CD14-positive monocyte (primary cell): ENCODE data around the gene ETV3L. TPM values are rescaled to one million over a fixed set of nuclear protein-coding genes. Genes with fewer than 3 reads are reported as not detected.

Source experiments
- DNase-seq, 3 donors: peaks; one replicate each; pipeline ENCODE4 v3.0.0-alpha.2; 2011 to 2022
- H2AFZ ChIP-seq: 2 replicates; pipeline ENCODE4 v1.6.0; 2012; ENCODE audit warnings: mild to moderate bottlenecking, low read depth, low read length, inconsistent platforms; ENCODE audit not compliant: insufficient read depth, poor library complexity, severe bottlenecking
- H3K27ac ChIP-seq, 2 donors: 1 replicate in 1 of 2; 2 replicates in 1 of 2; pipeline ENCODE4 v1.5.1; 2012 to 2013; ENCODE audit warnings: low read length in 2 of 2, control low read depth in 1 of 2, inconsistent platforms in 1 of 2, low read depth in 1 of 2, mild to moderate bottlenecking in 1 of 2
- H3K27me3 ChIP-seq, 2 donors: one replicate each; pipeline versions ENCODE4 v1.6.0 to v1.6.1; 2011 to 2013; ENCODE audit warnings: low read length in 2 of 2; ENCODE audit not compliant: control insufficient read depth in 2 of 2, insufficient read depth in 2 of 2
- H3K36me3 ChIP-seq, 2 donors: replicated peaks in 1 of 2; 1 replicate in 1 of 2; 2 replicates in 1 of 2; pipeline versions ENCODE4 v1.5.1 to v1.6.1; 2012 to 2013; ENCODE audit warnings: low read length in 2 of 2, control low read depth in 1 of 2, inconsistent platforms in 1 of 2, mild to moderate bottlenecking in 1 of 2; ENCODE audit not compliant: insufficient read depth in 2 of 2, control insufficient read depth in 1 of 2
- H3K4me1 ChIP-seq, 2 donors: 1 replicate in 1 of 2; 2 replicates in 1 of 2; pipeline versions ENCODE4 v1.5.1 to v1.6.1; 2012 to 2013; ENCODE audit warnings: low read length in 2 of 2, control low read depth in 1 of 2, inconsistent platforms in 1 of 2, mild to moderate bottlenecking in 1 of 2, moderate library complexity in 1 of 2; ENCODE audit not compliant: insufficient read depth in 2 of 2, control insufficient read depth in 1 of 2
- H3K4me2 ChIP-seq: replicated peaks from 2 replicates; pipeline ENCODE3; 2012; ENCODE audit warnings: low read length, moderate library complexity, mild to moderate bottlenecking; ENCODE audit not compliant: poor library complexity, severe bottlenecking; ENCODE audit errors: extremely low read depth
- H3K4me3 ChIP-seq, 3 experiments: fragments of 200-600 bp in 1 of 3; sonication (generic) in 1 of 3; replicated peaks in 1 of 3; 1 replicate in 2 of 3; 2 replicates in 1 of 3; pipeline ENCODE4 v1.5.1; 2011 to 2013; ENCODE audit warnings: low read length in 3 of 3, mild to moderate bottlenecking in 3 of 3, control low read depth in 2 of 3, low read depth in 2 of 3, inconsistent platforms in 1 of 3, moderate library complexity in 1 of 3
- H3K79me2 ChIP-seq: 2 replicates; pipeline ENCODE4 v1.6.0; 2012; ENCODE audit warnings: mild to moderate bottlenecking, control low read depth, inconsistent platforms, low read length, moderate library complexity; ENCODE audit not compliant: insufficient read depth
- H3K9ac ChIP-seq: 2 replicates; pipeline ENCODE4 v1.6.0; 2017; ENCODE audit warnings: low read length, mild to moderate bottlenecking; ENCODE audit not compliant: insufficient read depth, poor library complexity, severe bottlenecking
- H3K9me3 ChIP-seq, 2 donors: replicated peaks in 1 of 2; 1 replicate in 1 of 2; 2 replicates in 1 of 2; pipeline versions ENCODE4 v1.5.1 to v1.6.1; 2012 to 2013; ENCODE audit warnings: low read length in 2 of 2, control low read depth in 1 of 2; ENCODE audit not compliant: control insufficient read depth in 1 of 2, insufficient read depth in 1 of 2
- H4K20me1 ChIP-seq: 2 replicates; pipeline ENCODE4 v1.6.0; 2012; ENCODE audit warnings: mild to moderate bottlenecking, low read length, control low read depth, moderate library complexity; ENCODE audit not compliant: insufficient read depth
- H3K27ac Mint-ChIP-seq, 7 donors: one replicate each; pipeline ENCODE4 v1.8.0; 2020; ENCODE audit warnings: mild to moderate bottlenecking in 7 of 7, mixed read lengths in 7 of 7, moderate library complexity in 6 of 7, inconsistent platforms in 2 of 7
- H3K27me3 Mint-ChIP-seq, 3 donors: one replicate each; pipeline ENCODE4 v1.8.0; 2021 to 2022; ENCODE audit warnings: low read depth in 3 of 3, mild to moderate bottlenecking in 3 of 3, mixed read lengths in 3 of 3, moderate library complexity in 3 of 3, inconsistent platforms in 1 of 3
- H3K36me3 Mint-ChIP-seq, 2 donors: one replicate each; pipeline ENCODE4 v1.8.0; 2020; ENCODE audit warnings: mixed read lengths in 2 of 2, inconsistent platforms in 1 of 2, mild to moderate bottlenecking in 1 of 2
- H3K4me1 Mint-ChIP-seq: one replicate; pipeline ENCODE4 v1.8.0; 2020; ENCODE audit warnings: mild to moderate bottlenecking, mixed read lengths
- H3K4me3 Mint-ChIP-seq, 2 donors: one replicate each; pipeline ENCODE4 v1.8.0; 2020; ENCODE audit warnings: mild to moderate bottlenecking in 2 of 2, mixed read lengths in 2 of 2, moderate library complexity in 1 of 2
- H3K9me3 Mint-ChIP-seq, 7 donors: one replicate each; pipeline ENCODE4 v1.8.0; 2020 to 2022; ENCODE audit warnings: mixed read lengths in 7 of 7, mild to moderate bottlenecking in 6 of 7, moderate library complexity in 6 of 7, inconsistent platforms in 2 of 7
- WGBS: methylation state at CpG from one replicate; pipeline ENCODE4 v1.1.5; 2013; ENCODE audit warnings: missing lambda C conversion rate; ENCODE audit not compliant: insufficient coverage; 5-methylcytosine and 5-hydroxymethylcytosine counted together
- intact Hi-C, 2 donors: fragments of 100-400 bp; cut with micrococcal nuclease; formaldehyde crosslinking; loops; one replicate each; pipeline versions ENCODE4 v1.15.0 to v1.15.1; 2023
- polyA plus RNA-seq, 3 donors: library from polyadenylated mRNA; depleted of rRNA in 1 of 3; unstranded in 2 of 3; stranded (reverse) in 1 of 3; fragments of 300-500 nt in 2 of 3; fragments of >200 nt in 1 of 3; fragmentation: Illumina TruSeq in 2 of 3; gene quantifications; 1 replicate in 2 of 3; 2 replicates in 1 of 3; pipeline ENCODE4 v1.2.3, GENCODE V29; 2012 to 2021
- TF ChIP-seq, protein P1 (sequence below): fragments of 200-600 bp; IDR thresholded peaks from one replicate; pipeline ENCODE4 v1.8.0; 2022; ENCODE audit warnings: antibody characterized with exemption, mild to moderate bottlenecking

The ETV3L gene
- polyA plus RNA-seq, 3 donors, result 0.26 to 0.41 TPM; not detected in 1

- peaks cover 86% of the 10 kb centered on the region for H4K20me1 ChIP-seq
- intact Hi-C loops, result no loop called here
- H3K4me3 ChIP-seq, result no peak overlapping the region
- H3K9me3 ChIP-seq, result no peaks in the 10 kb centered on the region
- H3K9ac ChIP-seq, result no peak overlapping the region
- Mint-ChIP-seq H3K4me1 (no peaks in the 10 kb centered on the region), H3K4me3 (no peak overlapping the region), H3K27me3 (no peaks in the 10 kb centered on the region), H3K9me3 (no peaks in the 10 kb centered on the region), H3K36me3 (peaks cover 69 to 80% of the 10 kb centered on the region in 2 donors), H3K27ac (peak overlapping the region in 1 of 7 donors; percentile 64)
- H3K79me2 ChIP-seq, result peaks cover 6% of the 10 kb centered on the region
- TF ChIP-seq, protein P1, sequence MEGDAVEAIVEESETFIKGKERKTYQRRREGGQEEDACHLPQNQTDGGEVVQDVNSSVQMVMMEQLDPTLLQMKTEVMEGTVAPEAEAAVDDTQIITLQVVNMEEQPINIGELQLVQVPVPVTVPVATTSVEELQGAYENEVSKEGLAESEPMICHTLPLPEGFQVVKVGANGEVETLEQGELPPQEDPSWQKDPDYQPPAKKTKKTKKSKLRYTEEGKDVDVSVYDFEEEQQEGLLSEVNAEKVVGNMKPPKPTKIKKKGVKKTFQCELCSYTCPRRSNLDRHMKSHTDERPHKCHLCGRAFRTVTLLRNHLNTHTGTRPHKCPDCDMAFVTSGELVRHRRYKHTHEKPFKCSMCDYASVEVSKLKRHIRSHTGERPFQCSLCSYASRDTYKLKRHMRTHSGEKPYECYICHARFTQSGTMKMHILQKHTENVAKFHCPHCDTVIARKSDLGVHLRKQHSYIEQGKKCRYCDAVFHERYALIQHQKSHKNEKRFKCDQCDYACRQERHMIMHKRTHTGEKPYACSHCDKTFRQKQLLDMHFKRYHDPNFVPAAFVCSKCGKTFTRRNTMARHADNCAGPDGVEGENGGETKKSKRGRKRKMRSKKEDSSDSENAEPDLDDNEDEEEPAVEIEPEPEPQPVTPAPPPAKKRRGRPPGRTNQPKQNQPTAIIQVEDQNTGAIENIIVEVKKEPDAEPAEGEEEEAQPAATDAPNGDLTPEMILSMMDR, result no peak
- H3K27me3 ChIP-seq, result no peaks in the 10 kb centered on the region
- DNase-seq, result no peak
- H3K4me1 ChIP-seq, result no peaks in the 10 kb centered on the region
- no peak overlapping the region for H3K4me2 ChIP-seq
- H3K36me3 ChIP-seq, result peaks cover 74 to 90% of the 10 kb centered on the region in 2 donors
- peak overlapping the region in 1 of 2 donors; percentile 16 for H3K27ac ChIP-seq
- WGBS, result 96% methylated on average over 7 of the region's 7 CpGs
- H2AFZ ChIP-seq, result no peak overlapping the region
Measured at GRCh38 chr1:157124855-157125254, 25.2 kb upstream of the ETV3L start.

DNA sequence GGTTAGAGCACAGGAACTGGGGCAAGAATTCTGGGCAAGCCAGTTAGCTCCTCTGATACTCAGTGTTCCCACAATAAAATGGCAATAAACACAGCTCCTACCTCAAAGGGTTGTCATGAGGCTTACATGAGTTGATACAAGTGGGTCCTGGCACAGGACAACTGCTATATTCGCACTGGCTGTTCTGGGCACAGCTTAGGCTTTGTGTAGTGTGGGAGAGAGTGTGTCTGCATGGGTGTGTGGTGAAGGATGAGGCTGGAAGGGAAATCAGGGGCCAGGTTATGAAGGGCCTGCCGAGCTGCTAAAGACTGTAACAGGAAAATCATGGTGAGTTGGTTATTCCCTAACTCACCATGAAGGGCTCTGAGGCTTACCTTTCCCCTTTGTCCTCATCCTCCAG is 19.8 kb upstream of the ETV3L start:
- peaks cover 3% of the 10 kb centered on the region for H3K79me2 ChIP-seq
- Mint-ChIP-seq H3K36me3 (peaks cover 27 to 31% of the 10 kb centered on the region in 2 donors), H3K4me1 (peaks cover 8% of the 10 kb centered on the region), H3K27me3 (peaks cover 0 to 4% (median 3%) of the 10 kb centered on the region in 3 donors), H3K9me3 (no peaks in the 10 kb centered on the region), H3K4me3 (no peak overlapping the region), H3K27ac (peak overlapping the region in 3 of 7 donors; percentile 26 to 56 (median 48))
- WGBS, result 100% methylated on average over 1 of the region's 2 CpGs
- peaks cover 7 to 8% of the 10 kb centered on the region in 2 donors for H3K4me1 ChIP-seq
- intact Hi-C loops, result no loop called here
- H3K4me2 ChIP-seq, result no peak overlapping the region
- peaks cover 25 to 36% of the 10 kb centered on the region in 2 donors for H3K36me3 ChIP-seq
- H3K27ac ChIP-seq, result no peak overlapping the region
- H3K27me3 ChIP-seq, result no peaks in the 10 kb centered on the region
- no peak for DNase-seq
- H3K9me3 ChIP-seq, result no peaks in the 10 kb centered on the region
- peaks cover 36% of the 10 kb centered on the region for H4K20me1 ChIP-seq
- TF ChIP-seq, protein P1, result no peak
- no peak overlapping the region for H3K4me3 ChIP-seq
- H2AFZ ChIP-seq, result no peak overlapping the region
- no peak overlapping the region for H3K9ac ChIP-seq
